Measurements from ENCODE around the gene TMEM52B.
"Not testable (repeated sequence)": the region's sequence is repeated elsewhere in the genome, so short reads cannot be mapped to it uniquely, and the experiment has no call there.

The TMEM52B gene

GRCh38 chr12:10171973-10172728 is 6.7 kb upstream of the TMEM52B start, which contains the start of gene OLR1:
TSS of gene OLR1 (minus strand) at chr12:10172132. CDS start at chr12:10172077, 55 bp downstream.
- FAIRE-seq: no peak

GRCh38 chr12:10174986-10175614 is 3.7 kb upstream of the TMEM52B start:
- no peak for FAIRE-seq

GRCh38 chr12:10175846-10176636 is 2.8 kb upstream of the TMEM52B start:
- no peak for FAIRE-seq

GRCh38 chr12:10179776-10180181 is 947 bp downstream of the TMEM52B start:
- FAIRE-seq: no peak

GRCh38 chr12:10182354-10183049 is 3.7 kb downstream of the TMEM52B start:
- FAIRE-seq: no peak

- FAIRE-seq: no peak
These were observed 5.5 kb downstream of the TMEM52B start for GRCh38 chr12:10184261-10184843.

- no peak for FAIRE-seq
These were observed 7.5 kb downstream of the TMEM52B start for GRCh38 chr12:10186299-10186698.

GRCh38 chr12:10186958-10187357 is 8.1 kb downstream of the TMEM52B start:
- FAIRE-seq: not testable (repeated sequence)

GRCh38 chr12:10189653-10190052 is 10.8 kb downstream of the TMEM52B start:
- FAIRE-seq: no peak

- FAIRE-seq: peak; percentile 59
These were observed 11.9 kb downstream of the TMEM52B start for GRCh38 chr12:10190558-10191388.

GRCh38 chr12:10191865-10192264 is 13.0 kb downstream of the TMEM52B start:
- FAIRE-seq: no peak

GRCh38 chr12:10194160-10194670 is 15.4 kb downstream of the TMEM52B start:
- FAIRE-seq: no peak

- FAIRE-seq: no peak
These were observed 17.4 kb downstream of the TMEM52B start for GRCh38 chr12:10196210-10196609.

- no peak for FAIRE-seq
These were observed 19.0 kb downstream of the TMEM52B start for GRCh38 chr12:10197879-10198278.

GRCh38 chr12:10204495-10204894 is 25.7 kb downstream of the TMEM52B start:
- FAIRE-seq: not testable (repeated sequence)

GRCh38 chr12:10205220-10205807 is 26.5 kb downstream of the TMEM52B start:
- FAIRE-seq: no peak

GRCh38 chr12:10207136-10207535 is 28.3 kb downstream of the TMEM52B start:
- FAIRE-seq: no peak

GRCh38 chr12:10210225-10210624 is 31.4 kb downstream of the TMEM52B start:
- FAIRE-seq: no peak

GRCh38 chr12:10211101-10211939 is 32.5 kb downstream of the TMEM52B start:
- no peak for FAIRE-seq
